Suprapubic skin (tissue), 3 donors: ENCODE results near the gene TM6SF1.

Experiments
- POLR2A ChIP-seq, 2 donors: fragments of 450-650 bp; IDR thresholded peaks; one replicate each; pipeline ENCODE4 v1.6.1; 2017; ENCODE audit warnings: antibody characterized with exemption in 2 of 2, mild to moderate bottlenecking in 2 of 2, moderate library complexity in 2 of 2
- TF ChIP-seq, protein P1 (sequence below), 2 donors: fragments of 200-600 bp in 1 of 2; fragments of 450-650 bp in 1 of 2; sonication (generic) in 1 of 2; IDR thresholded peaks; one replicate each; pipeline ENCODE4 v1.5.1; 2016 to 2019; ENCODE audit warnings: antibody characterized with exemption in 2 of 2, mild to moderate bottlenecking in 1 of 2, moderate library complexity in 1 of 2

DNA sequence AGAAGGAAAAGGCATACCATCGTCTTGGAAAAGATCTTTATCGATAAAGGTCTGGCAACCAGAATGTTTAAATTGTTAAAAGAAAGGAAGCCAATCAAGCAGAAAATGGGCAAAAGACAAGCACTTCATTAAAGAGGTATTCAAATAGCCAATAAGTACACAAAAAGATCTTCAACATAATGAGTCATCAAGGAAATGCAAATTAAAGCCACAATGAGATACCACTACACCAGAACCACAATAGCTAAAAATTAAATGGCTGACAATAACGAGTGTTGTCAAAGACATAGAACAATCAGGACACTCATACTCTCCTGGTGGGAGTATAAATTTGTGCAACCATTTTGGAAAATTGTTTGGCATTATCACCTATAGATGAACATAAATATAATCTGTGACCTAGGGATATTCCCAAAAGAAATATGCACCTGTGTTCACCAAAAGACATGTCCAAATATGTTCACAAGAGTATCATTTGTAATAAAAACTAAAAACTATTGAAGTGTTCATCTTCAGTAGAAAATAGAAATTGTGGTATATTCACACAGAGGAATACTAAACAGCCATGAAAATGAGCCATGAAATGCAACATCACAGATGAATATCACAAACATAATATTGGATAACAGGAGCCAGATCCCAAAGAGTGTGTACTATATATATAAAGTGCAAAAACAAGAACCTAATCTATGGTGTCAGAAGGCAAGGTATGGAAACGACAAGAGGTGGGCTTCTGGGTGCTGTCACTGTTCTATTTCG is 26.0 kb upstream of the TM6SF1 start:
- TF ChIP-seq, protein P1, sequence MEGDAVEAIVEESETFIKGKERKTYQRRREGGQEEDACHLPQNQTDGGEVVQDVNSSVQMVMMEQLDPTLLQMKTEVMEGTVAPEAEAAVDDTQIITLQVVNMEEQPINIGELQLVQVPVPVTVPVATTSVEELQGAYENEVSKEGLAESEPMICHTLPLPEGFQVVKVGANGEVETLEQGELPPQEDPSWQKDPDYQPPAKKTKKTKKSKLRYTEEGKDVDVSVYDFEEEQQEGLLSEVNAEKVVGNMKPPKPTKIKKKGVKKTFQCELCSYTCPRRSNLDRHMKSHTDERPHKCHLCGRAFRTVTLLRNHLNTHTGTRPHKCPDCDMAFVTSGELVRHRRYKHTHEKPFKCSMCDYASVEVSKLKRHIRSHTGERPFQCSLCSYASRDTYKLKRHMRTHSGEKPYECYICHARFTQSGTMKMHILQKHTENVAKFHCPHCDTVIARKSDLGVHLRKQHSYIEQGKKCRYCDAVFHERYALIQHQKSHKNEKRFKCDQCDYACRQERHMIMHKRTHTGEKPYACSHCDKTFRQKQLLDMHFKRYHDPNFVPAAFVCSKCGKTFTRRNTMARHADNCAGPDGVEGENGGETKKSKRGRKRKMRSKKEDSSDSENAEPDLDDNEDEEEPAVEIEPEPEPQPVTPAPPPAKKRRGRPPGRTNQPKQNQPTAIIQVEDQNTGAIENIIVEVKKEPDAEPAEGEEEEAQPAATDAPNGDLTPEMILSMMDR (IDR thresholded peaks at IDR 0.05) = no peak
- TF ChIP-seq POLR2A (IDR thresholded peaks at IDR 0.05) = no peak
